NCI-H2196 (cell line): ENCODE results near the gene BRD7.

Experiments
- DNase-seq: peaks from one replicate; lab custom pipeline; 2025; ENCODE audit not compliant: unreplicated experiment; lab: John Stamatoyannopoulos, UW

Gene BRD7

GRCh38 chr16:50368410-50369132, at the start of gene BRD7:
Gene BRD7 (minus strand): TSS chr16:50368988. CDS start chr16:50368774, 214 bp downstream.
- peak; percentile 26 for DNase-seq

- DNase-seq, result no peak
Observed at GRCh38 chr16:50416388-50416787, 47.6 kb upstream of the BRD7 start.

- DNase-seq, result no peak
Observed at GRCh38 chr16:50414152-50414551, 45.4 kb upstream of the BRD7 start.

GRCh38 chr16:50411034-50411433, 42.2 kb upstream of the BRD7 start:
- DNase-seq, result no peak

GRCh38 chr16:50408001-50408561, 39.3 kb upstream of the BRD7 start:
- no peak for DNase-seq

GRCh38 chr16:50407351-50407750, 38.6 kb upstream of the BRD7 start:
- DNase-seq, result no peak

GRCh38 chr16:50403491-50403890, 34.7 kb upstream of the BRD7 start:
- no peak for DNase-seq

DNA sequence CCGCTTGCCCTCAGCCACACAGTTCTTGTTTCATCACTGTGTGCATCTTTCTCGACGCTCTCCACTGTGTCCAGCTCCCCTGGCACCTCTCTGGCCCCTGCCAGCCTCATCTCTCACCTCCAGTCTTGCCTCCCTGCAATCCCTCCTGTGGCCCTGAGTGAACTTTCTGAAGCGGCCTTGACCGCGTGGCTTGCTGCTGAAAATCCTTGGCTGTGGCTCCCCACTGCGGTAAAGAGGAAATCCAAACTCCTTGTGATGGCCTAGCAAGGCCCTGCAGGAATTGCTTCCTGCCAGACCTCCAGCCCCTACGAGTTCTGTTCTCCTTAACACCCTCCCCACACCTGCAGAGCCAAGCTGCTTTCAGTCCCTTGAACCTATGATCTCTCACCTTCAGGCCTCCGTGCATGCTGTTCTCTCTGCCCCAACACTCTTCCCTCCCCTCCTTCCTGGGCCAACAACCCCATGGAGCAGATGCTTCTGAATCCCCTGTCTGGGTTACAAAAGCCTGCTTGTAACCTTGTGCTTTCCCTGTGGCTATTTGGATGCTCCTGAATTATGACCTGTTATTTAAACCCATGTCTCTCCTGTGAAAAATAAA, 33.6 kb upstream of the BRD7 start:
- no peak for DNase-seq

- DNase-seq, result no peak
Observed at GRCh38 chr16:50401355-50401754, 32.6 kb upstream of the BRD7 start.

GRCh38 chr16:50400967-50401348, 32.2 kb upstream of the BRD7 start:
- DNase-seq, result no peak

DNA sequence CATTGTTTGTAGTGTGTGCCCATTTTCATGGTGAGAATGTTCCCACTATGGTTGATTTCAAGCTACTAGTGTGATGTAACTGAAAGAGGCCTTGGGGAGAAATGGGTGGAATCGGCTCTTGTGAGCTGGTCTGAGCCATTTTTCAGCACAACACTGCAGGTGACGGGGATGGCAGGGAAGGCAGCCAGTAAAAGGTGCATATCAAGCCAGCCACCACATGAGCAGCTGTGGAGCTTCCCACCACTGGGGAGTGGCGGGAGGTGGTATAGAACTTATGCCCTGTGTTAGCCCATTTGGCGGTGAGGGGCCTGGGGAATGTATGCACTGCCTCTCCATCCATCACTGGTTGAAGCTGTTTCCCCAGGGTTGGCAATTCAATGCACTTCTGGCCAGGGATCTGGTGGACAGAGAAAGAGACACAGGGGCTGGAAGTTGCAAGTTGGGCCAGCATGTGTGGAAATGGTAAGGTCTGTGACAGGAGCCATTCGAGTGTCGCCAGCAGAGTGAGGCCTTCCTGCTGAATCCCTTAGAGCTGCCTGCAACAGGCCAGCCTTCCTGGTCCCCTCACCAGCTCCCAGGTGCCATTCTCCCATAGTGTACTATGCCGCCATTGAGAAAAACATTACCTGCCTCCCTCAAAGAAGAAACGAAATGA, 31.7 kb upstream of the BRD7 start:
- DNase-seq, result no peak

DNA sequence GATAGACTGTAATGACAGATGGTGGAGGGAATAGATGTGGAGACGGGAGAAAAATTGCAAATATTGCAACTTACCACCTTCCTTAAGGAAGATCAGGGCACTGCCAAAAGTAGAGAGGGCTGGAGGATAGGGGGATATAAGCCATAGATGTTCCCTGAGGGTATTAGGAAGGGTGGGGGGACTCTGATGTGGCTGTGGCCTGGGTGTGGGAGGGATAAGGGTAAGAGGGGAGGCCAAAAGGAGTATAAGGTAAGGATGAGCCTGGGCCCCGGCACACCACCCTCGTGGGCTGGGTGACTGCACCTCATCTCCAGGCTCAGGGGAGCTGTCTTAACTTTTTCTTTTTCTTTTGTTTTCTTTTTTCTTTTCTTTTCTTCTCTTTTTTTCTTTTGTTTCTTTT, 30.6 kb upstream of the BRD7 start:
- no peak for DNase-seq

DNA sequence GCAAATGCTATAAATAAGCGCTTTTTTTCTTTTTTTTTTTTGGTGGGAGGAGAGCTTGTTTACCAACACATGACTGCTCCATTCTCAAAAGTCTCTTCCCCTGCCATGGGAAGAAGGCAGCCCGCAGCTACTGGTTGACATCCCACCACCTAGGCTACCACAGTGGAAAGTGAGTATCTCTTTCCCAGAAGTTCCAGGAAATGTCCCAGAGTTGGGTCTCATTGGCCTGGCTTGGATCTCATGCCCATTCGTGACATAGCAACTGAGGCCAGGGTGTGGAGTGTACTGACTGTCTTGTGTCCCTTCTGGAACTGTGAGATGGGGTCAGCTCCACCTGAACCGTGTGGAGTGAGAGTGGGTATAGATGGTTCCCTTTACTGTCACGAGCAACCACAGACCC, 29.5 kb upstream of the BRD7 start:
- DNase-seq, result no peak

- no peak for DNase-seq
Observed at GRCh38 chr16:50396761-50397535, 28.2 kb upstream of the BRD7 start.

DNA sequence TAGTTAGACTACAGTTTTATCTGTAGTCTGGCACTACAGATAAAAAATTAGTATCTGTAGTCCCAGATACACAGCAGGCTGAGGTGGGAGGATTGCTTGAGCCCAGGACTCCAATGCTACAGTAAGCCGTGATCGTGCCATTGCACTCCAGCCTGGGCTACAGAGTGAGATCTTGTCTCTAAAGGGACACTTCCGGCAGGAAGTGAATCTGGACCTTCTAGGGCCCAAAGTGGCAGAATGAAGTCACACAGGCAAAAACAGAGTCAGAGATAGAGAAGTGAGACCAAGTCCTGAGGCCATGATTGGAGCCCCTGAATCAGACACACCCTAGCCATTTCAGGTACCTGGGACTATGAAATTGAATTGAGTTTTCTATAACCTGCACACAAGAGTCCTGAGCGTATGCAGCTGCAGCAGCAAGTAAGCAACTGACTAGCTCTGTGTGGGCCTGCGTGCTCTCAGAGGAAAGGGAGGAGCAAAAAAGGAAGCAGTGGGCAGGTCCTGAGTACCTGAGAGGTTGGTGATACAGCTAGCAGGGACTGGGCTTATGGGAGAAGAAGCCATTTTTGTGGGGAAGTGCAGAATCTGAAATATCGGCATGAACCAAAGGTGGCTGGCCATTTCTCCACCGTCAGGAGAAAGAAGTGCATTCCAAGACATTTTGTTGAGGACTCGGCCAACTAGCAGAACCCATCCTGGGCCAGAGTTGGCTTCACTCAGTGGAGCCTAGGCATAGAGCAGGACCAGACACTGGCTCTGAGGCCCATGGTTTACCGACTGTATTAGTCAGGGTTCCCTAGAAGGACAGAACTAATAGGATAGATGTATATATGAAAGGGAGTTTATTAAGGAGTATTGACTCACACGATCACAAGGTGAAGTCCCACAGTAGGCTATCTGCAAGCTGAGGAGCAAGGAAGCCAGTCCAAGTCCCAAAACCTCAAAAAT, 27.2 kb upstream of the BRD7 start:
- DNase-seq, result no peak

DNA sequence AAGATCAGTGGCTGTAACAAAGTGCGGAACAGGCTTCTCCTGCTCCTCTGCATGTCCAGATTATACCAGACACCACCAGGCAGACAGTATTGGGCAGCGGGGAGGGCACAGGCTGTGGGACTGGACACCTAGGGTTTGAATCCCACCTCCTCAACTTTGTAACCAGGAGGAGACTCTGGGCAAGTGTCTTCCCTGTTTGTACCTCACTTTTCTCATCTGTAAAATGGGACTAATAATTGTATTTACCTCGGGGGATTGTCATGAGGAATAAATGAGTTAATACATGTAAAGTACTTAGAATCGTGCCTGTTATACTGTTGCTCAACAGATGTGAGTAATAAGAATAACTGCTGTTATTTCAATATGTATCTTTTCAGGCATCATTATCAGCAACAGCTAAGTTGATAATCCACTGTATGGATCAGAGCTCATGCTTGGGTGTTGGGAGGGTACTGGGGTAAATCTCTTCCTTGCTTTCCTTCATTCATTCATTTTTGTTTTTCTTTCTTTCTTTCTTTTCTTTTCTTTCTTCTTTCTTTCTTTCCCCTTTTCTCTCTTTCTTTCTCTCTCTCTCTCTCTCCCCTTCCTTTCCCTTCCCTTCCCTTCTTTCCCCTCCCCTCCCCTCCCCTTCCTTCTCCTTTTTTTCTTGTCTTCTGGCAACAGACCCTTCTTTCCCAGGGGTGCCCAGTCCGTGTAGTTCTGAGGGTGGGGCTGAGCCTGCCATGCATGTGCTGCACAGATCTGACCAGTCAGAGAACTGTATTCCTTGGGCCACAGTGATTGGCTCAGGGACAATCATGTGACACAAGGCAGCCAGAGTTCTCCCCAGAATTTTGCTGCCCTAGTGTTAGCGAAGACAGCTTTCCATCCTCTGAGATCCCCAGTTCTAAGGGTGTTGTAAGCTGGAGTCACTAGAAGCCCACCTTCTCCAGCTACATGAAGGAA, 25.3 kb upstream of the BRD7 start:
- DNase-seq, result no peak

DNA sequence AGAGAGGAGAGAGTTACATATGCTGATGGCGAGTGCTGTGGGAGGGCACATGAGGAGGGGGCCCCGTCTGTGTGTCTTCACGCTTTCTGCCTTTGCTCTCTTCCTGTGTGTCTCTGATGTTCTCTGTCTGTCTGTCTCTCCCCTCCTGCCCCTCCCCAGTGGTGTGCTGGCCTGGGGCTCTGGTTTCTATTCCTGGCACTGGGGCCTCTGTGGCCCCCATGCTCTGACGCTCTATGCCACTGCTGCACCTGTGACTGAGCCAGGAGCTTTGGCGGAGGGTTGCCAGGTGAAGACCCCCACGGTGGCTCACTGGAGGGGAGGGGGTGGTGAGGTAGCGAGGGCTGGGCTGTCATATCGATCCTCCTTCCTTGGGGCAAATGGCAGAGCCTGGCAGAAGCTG, 24.6 kb upstream of the BRD7 start:
- no peak for DNase-seq

DNA sequence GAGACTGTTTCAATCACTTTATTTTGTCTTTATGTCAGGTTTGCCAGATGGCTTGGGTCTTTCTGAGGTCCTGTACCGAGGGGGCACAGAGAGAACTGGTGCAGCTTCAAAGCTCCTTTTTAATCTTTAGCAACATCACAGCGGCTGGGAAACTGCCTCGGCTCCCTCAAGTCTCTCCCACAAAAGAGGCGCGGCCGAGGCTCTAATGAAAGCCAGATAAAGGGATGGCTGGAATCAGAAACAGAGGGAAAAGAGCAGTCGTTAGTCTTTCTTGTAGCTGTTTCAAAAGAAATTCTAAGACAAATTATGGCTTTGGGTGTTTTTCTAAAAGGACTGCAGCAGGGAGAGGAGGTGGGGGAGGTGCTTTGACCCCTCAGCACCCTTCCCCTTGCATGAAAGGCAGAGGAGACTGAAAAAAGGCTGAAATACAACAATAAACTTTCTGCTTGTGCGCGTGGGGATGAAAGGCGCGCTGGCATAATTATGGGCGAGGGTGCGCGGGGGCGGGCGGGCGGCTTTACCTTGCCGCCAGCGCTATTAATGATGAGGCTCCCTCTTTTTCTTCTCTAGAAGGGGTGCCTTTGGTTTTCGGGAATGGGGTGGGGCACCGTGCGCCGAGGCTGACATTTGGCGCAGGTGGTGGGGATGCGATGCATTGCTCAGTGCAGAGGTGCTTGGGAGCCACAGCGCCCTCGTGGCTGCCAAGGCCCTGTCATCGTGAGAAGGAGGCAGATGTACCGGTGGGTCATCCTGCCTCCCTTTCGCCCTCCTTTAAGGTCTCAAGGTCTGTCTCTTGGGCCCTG, 22.3 kb upstream of the BRD7 start:
- DNase-seq, result no peak
